H1 (cell line): Measurements from ENCODE around the gene LDLR. TPM values are rescaled to one million over a fixed set of nuclear protein-coding genes. Genes with fewer than 3 reads are reported as not detected.

Source experiments
- CTCF ChIA-PET: fragments of 300-600 bp; sonication (Branson Sonifier 250); formaldehyde crosslinking; loops from one replicate; lab custom pipeline; 2021; ENCODE audit not compliant: partially characterized antibody; lab: Charles Lee
- POLR2A ChIA-PET: fragments of 300-600 bp; sonication (Branson Sonifier 250); formaldehyde crosslinking; loops from one replicate; lab custom pipeline; 2021; ENCODE audit warnings: inconsistent platforms; ENCODE audit not compliant: partially characterized antibody; lab: Charles Lee
- DNase-seq, 2 experiments: peaks; one replicate each; pipeline versions ENCODE4 v3.0.0 to v3.0.0-alpha.2; 2010 to 2022; ENCODE audit warnings: low spot score in 2 of 2, low read depth in 1 of 2, mixed read lengths in 1 of 2
- FAIRE-seq: peaks from 2 replicates; lab custom pipeline; 2011; peaks lifted over from hg19 to GRCh38; lab: Jason Lieb, UNC
- H2AFZ ChIP-seq: 2 replicates; pipeline ENCODE4 v1.8.1; 2012; ENCODE audit warnings: low read length, inconsistent platforms
- H2AK5ac ChIP-seq: 2 replicates; pipeline ENCODE4 v1.6.1; 2013; ENCODE audit warnings: low read depth, low read length
- H2BK120ac ChIP-seq: replicated peaks from 2 replicates; pipeline ENCODE3; 2013; ENCODE audit warnings: low read depth, low read length, inconsistent platforms
- H2BK12ac ChIP-seq: 2 replicates; pipeline ENCODE4 v1.6.1; 2013; ENCODE audit warnings: low read depth, low read length
- H2BK15ac ChIP-seq: 2 replicates; pipeline ENCODE4 v1.6.1; 2013; ENCODE audit warnings: low read length
- H2BK20ac ChIP-seq: 2 replicates; pipeline ENCODE4 v1.6.1; 2013; ENCODE audit warnings: low read length
- H2BK5ac ChIP-seq: 2 replicates; pipeline ENCODE4 v1.6.1; 2013; ENCODE audit warnings: low read depth, low read length
- H3K14ac ChIP-seq: 2 replicates; pipeline ENCODE4 v1.6.1; 2013; ENCODE audit warnings: inconsistent platforms; ENCODE audit not compliant: insufficient read length
- H3K18ac ChIP-seq: 2 replicates; pipeline ENCODE4 v1.6.1; 2013; ENCODE audit warnings: low read length; ENCODE audit errors: extremely low read depth
- H3K23ac ChIP-seq: 2 replicates; pipeline ENCODE4 v1.6.1; 2013; ENCODE audit warnings: inconsistent platforms; ENCODE audit not compliant: insufficient read length
- H3K23me2 ChIP-seq: 2 replicates; pipeline ENCODE4 v1.6.1; 2013; ENCODE audit warnings: low read depth, low read length
- H3K27ac ChIP-seq: 2 replicates; pipeline ENCODE4 v1.6.1; 2011; ENCODE audit warnings: low read depth, low read length, inconsistent platforms
- H3K27me3 ChIP-seq, 4 experiments: replicated peaks in 1 of 4; 1 replicate in 1 of 4; 2 replicates in 3 of 4; pipeline versions ENCODE4 v1.6.1 to v1.8.1; 2011 to 2013; ENCODE audit warnings: low read length in 3 of 4, mild to moderate bottlenecking in 3 of 4, inconsistent platforms in 2 of 4, mixed read lengths in 2 of 4, moderate library complexity in 1 of 4; ENCODE audit not compliant: control insufficient read depth in 3 of 4, insufficient read depth in 3 of 4; ENCODE audit errors: extremely low read depth in 1 of 4
- H3K36me3 ChIP-seq, 4 experiments: 2 replicates each; pipeline versions ENCODE4 v1.6.1 to v1.8.1; 2011 to 2013; ENCODE audit warnings: mild to moderate bottlenecking in 4 of 4, low read length in 3 of 4, moderate library complexity in 2 of 4, control low read depth in 1 of 4, inconsistent platforms in 1 of 4; ENCODE audit not compliant: insufficient read depth in 4 of 4, control insufficient read depth in 2 of 4
- H3K4ac ChIP-seq: replicated peaks from 2 replicates; pipeline ENCODE3; 2013; ENCODE audit warnings: low read length, low read depth, mixed read lengths, inconsistent platforms; ENCODE audit not compliant: insufficient read length
- H3K4me1 ChIP-seq, 4 experiments: replicated peaks in 1 of 4; 1 replicate in 1 of 4; 2 replicates in 3 of 4; pipeline versions ENCODE4 v1.6.1 to v1.8.1; 2011 to 2013; ENCODE audit warnings: low read length in 3 of 4, inconsistent platforms in 2 of 4, mixed read lengths in 1 of 4; ENCODE audit not compliant: insufficient read depth in 4 of 4, control insufficient read depth in 3 of 4
- H3K4me2 ChIP-seq, 2 experiments: 2 replicates each; pipeline versions ENCODE4 v1.6.1 to v1.8.1; 2011 to 2013; ENCODE audit warnings: low read depth in 2 of 2, low read length in 2 of 2, control low read depth in 1 of 2, inconsistent platforms in 1 of 2, mild to moderate bottlenecking in 1 of 2; ENCODE audit not compliant: insufficient read depth in 1 of 2
- H3K4me3 ChIP-seq, 4 experiments: fragments of 200-600, 300-600 bp in 1 of 4; sonication (generic), shearing (Covaris generic), sonication (Bioruptor Twin) in 1 of 4; 2 replicates each; pipeline versions ENCODE4 v1.5.1 to v1.8.1; 2011 to 2016; ENCODE audit warnings: low read length in 4 of 4, low read depth in 3 of 4, control low read depth in 2 of 4, inconsistent platforms in 2 of 4, mild to moderate bottlenecking in 2 of 4, mixed read lengths in 1 of 4, moderate library complexity in 1 of 4; ENCODE audit not compliant: insufficient read depth in 2 of 4; ENCODE audit errors: extremely low read depth in 1 of 4
- H3K56ac ChIP-seq: replicated peaks from 2 replicates; pipeline ENCODE3; 2013; ENCODE audit warnings: low read depth, mild to moderate bottlenecking, mixed read lengths, low read length, inconsistent platforms; ENCODE audit not compliant: insufficient read length
- H3K79me1 ChIP-seq: 2 replicates; pipeline ENCODE4 v1.6.1; 2013; ENCODE audit warnings: low read depth, low read length, control low read depth
- H3K79me2 ChIP-seq, 2 experiments: 2 replicates each; pipeline versions ENCODE4 v1.6.1 to v1.8.1; 2012 to 2013; ENCODE audit warnings: low read length in 2 of 2, mild to moderate bottlenecking in 2 of 2, inconsistent platforms in 1 of 2; ENCODE audit not compliant: insufficient read depth in 2 of 2, control insufficient read depth in 1 of 2
- H3K9ac ChIP-seq, 4 experiments: replicated peaks in 1 of 4; 1 replicate in 1 of 4; 2 replicates in 3 of 4; pipeline versions ENCODE4 v1.6.1 to v1.8.1; 2011 to 2013; ENCODE audit warnings: low read depth in 3 of 4, low read length in 3 of 4, control low read depth in 2 of 4, mild to moderate bottlenecking in 2 of 4, moderate library complexity in 2 of 4, inconsistent platforms in 1 of 4; ENCODE audit errors: extremely low read depth in 1 of 4
- H3K9me3 ChIP-seq, 2 experiments: 2 replicates each; pipeline versions ENCODE4 v1.6.1 to v1.8.1; 2012 to 2013; ENCODE audit warnings: mild to moderate bottlenecking in 2 of 2, moderate library complexity in 2 of 2, control low read depth in 1 of 2, inconsistent platforms in 1 of 2, low read depth in 1 of 2, low read length in 1 of 2, mixed read lengths in 1 of 2; ENCODE audit not compliant: insufficient read depth in 2 of 2
- H4K20me1 ChIP-seq, 2 experiments: replicated peaks in 1 of 2; 2 replicates each; pipeline versions ENCODE3 to v1.8.1; 2011 to 2013; ENCODE audit warnings: inconsistent platforms in 2 of 2, low read length in 2 of 2, mild to moderate bottlenecking in 1 of 2; ENCODE audit not compliant: insufficient read depth in 2 of 2, control insufficient read depth in 1 of 2
- H4K5ac ChIP-seq: 2 replicates; pipeline ENCODE4 v1.6.1; 2013; ENCODE audit warnings: low read length, low read depth, mixed read lengths, inconsistent platforms; ENCODE audit not compliant: insufficient read length
- H4K8ac ChIP-seq: 2 replicates; pipeline ENCODE4 v1.8.0; 2013; ENCODE audit warnings: mild to moderate bottlenecking, moderate library complexity, low read length, inconsistent platforms; ENCODE audit not compliant: insufficient read depth; ENCODE audit errors: extremely low read depth
- H4K91ac ChIP-seq: replicated peaks from 2 replicates; pipeline ENCODE3; 2013; ENCODE audit warnings: low read length, mixed read lengths, inconsistent platforms; ENCODE audit not compliant: insufficient read length
- CBX5 ChIP-seq: fragments of 300-800, 300-1000 bp; sonication (generic); IDR thresholded peaks from 2 replicates; pipeline ENCODE4 v1.7.1; 2016; ENCODE audit warnings: antibody characterized with exemption, low read length, low read depth
- EZH2 ChIP-seq: fragments of 200-600 bp; sonication (generic); IDR thresholded peaks from 2 replicates; pipeline ENCODE4 v1.7.1; 2012; ENCODE audit warnings: low read depth, mild to moderate bottlenecking, moderate library complexity, low read length, inconsistent platforms; ENCODE audit not compliant: severe bottlenecking
- MAFK ChIP-seq: IDR thresholded peaks from 2 replicates; pipeline ENCODE4 v1.6.1; 2012; ENCODE audit warnings: low read depth, mild to moderate bottlenecking, improper control_type of control experiment, low read length
- RFX5 ChIP-seq: IDR thresholded peaks from 2 replicates; pipeline ENCODE4 v1.6.1; 2011; ENCODE audit warnings: low read depth, low read length, improper control_type of control experiment, borderline replicate concordance
- SIRT6 ChIP-seq: IDR thresholded peaks from one replicate; pipeline ENCODE4 v1.7.1; 2012; ENCODE audit warnings: low read length, inconsistent platforms
- ZNF274 ChIP-seq: IDR thresholded peaks from 2 replicates; pipeline ENCODE4 v1.7.0; 2012; ENCODE audit warnings: low read length, borderline replicate concordance; ENCODE audit errors: extremely low read depth
- WGBS, 2 experiments: shearing (Covaris generic) in 1 of 2; methylation state at CpG; one replicate each; pipeline versions ENCODE4 v1.1.6 to v1.1.7; 2013 to 2015; ENCODE audit warnings: low lambda C conversion rate in 2 of 2, mixed read lengths in 2 of 2, inconsistent platforms in 1 of 2, low coverage in 1 of 2, missing lambda C conversion rate in 1 of 2; ENCODE audit not compliant: insufficient replicate concordance in 2 of 2, insufficient coverage in 1 of 2, insufficient read length in 1 of 2; ENCODE audit errors: extremely low coverage in 1 of 2, missing lambda C conversion rate in 1 of 2; 5-methylcytosine and 5-hydroxymethylcytosine counted together
- polyA plus RNA-seq, 7 experiments: library from polyadenylated mRNA; depleted of rRNA in 3 of 7; stranded (reverse) in 5 of 7; unstranded in 2 of 7; fragments of >200 nt in 5 of 7; fragments of 200-250 nt in 2 of 7; gene quantifications; 1 replicate in 5 of 7; 2 replicates in 1 of 7; 4 replicates in 1 of 7; pipeline versions ENCODE4 v1.2.1 to v1.2.3, GENCODE V29; 2011 to 2013; ENCODE audit warnings: missing spikeins in 2 of 7, mixed read lengths in 2 of 7
- total RNA-seq: library from RNA; stranded (reverse); fragmentation: NEBNext Ultra II Directional; extraction: Animal tissue kit (Norgen Biotek cat#: 25700); gene quantifications from 2 replicates; pipeline ENCODE4 v1.2.1, GENCODE V29; 2021

Gene LDLR
- total and polyA plus RNA-seq, 2 of the 8 experiments (the other 6 are each of a cell fraction or from before 2014, with no cell fraction given) = 70.1 to 118 TPM

DNA sequence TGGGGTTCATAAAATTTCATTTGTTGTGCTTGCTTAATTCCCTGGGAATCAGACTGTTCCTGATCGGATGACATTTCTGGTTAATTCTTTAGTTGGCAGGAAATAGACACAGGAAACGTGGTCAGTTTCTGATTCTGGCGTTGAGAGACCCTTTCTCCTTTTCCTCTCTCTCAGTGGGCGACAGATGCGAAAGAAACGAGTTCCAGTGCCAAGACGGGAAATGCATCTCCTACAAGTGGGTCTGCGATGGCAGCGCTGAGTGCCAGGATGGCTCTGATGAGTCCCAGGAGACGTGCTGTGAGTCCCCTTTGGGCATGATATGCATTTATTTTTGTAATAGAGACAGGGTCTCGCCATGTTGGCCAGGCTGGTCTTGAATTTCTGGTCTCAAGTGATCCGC, 10.8 kb downstream of the LDLR start:
- Histone ChIP-seq H3K27me3 (no peaks in the 10 kb centered on the region), H3K4me3 (no peak overlapping the region), H3K27ac (no peak overlapping the region), H3K4me1 (peaks cover 0 to 3% (median 0%) of the 10 kb centered on the region in 4 experiments; a peak in 1 of 7 replicates), H2BK5ac (no peak overlapping the region), H3K18ac (no peak overlapping the region), H3K36me3 (peaks cover 31 to 89% (median 50%) of the 10 kb centered on the region in 4 experiments), H3K4ac (no peak overlapping the region), H3K23me2 (no peaks in the 10 kb centered on the region), H3K56ac (no peak overlapping the region), H3K79me2 (peaks cover 13 to 66% of the 10 kb centered on the region in 2 experiments), H3K23ac (no peak overlapping the region), H3K79me1 (peaks cover 4% of the 10 kb centered on the region; the same call in 1 of the 2 replicates), H4K8ac (no peak overlapping the region), H2BK20ac (no peak overlapping the region), H2AFZ (no peak overlapping the region), H2AK5ac (no peak overlapping the region), H3K14ac (no peak overlapping the region), H3K9ac (no peak overlapping the region), H2BK15ac (no peak overlapping the region), H4K20me1 (peaks cover 15 to 33% of the 10 kb centered on the region in 2 experiments), H4K5ac (no peak overlapping the region), H2BK120ac (no peak overlapping the region), H3K9me3 (no peaks in the 10 kb centered on the region), H3K4me2 (no peak overlapping the region), H4K91ac (no peak overlapping the region), H2BK12ac (no peak overlapping the region)
- no peak for DNase-seq
- TF ChIP-seq ZNF274 (no peak), EZH2 (no peak), CBX5 (no peak), SIRT6 (no peak), RFX5 (no peak), MAFK (no peak)
- ChIA-PET CTCF (interaction anchor here (0.7 to 1.7 kb wide), 3 partner anchors 26 to 158 kb away, joined by 4 to 6 read pairs (median 4); no protein-coding TSS in a partner anchor), POLR2A (interaction anchor here (0.7 kb wide), 1 partner anchor 9 kb away, joined by 3 read pairs; no protein-coding TSS in a partner anchor)
- WGBS, 2 experiments = 88% methylated on average over 12 of the region's 12 CpGs; no CpG with 5 or more reads in 1 of the 2 experiments
- no peak for FAIRE-seq
